ENCODE data around the gene EGFL7. TPM values are rescaled to one million over a fixed set of nuclear protein-coding genes. Genes with fewer than 3 reads are reported as not detected.

The EGFL7 gene
- total RNA-seq, 4 donors from 2014 or later: 119 to 1,791 (median 307) TPM

GRCh38 chr9:136634904-136635303 lies 27.8 kb upstream of the EGFL7 start:
- Histone ChIP-seq H3K4me1 (no peaks in the 10 kb centered on the region), H3K4me3 (no peak overlapping the region), H3K9me3 (no peaks in the 10 kb centered on the region), H3K27ac (no peak overlapping the region), H3K36me3 (no peaks in the 10 kb centered on the region), H3K27me3 (no peaks in the 10 kb centered on the region)
- intact Hi-C loops (cut with DNase I; ENCODE audit: low total_unique reads): no loop called here
- DNase-seq: no peak
- TF ChIP-seq POLR2A (IDR thresholded peaks at IDR 0.05) (no peak), CTCF (IDR thresholded peaks at IDR 0.05) (no peak)

- Histone ChIP-seq H3K4me1 (no peaks in the 10 kb centered on the region), H3K36me3 (no peaks in the 10 kb centered on the region), H3K9me3 (no peaks in the 10 kb centered on the region), H3K27me3 (peaks cover 0 to 7% of the 10 kb centered on the region in 2 donors), H3K4me3 (no peak overlapping the region), H3K27ac (no peak overlapping the region)
- peak in 1 of 2 donors; percentile 21 for DNase-seq
- intact Hi-C loops (cut with DNase I; ENCODE audit: low total_unique reads): no loop called here
- TF ChIP-seq POLR2A (IDR thresholded peaks at IDR 0.05) (no peak), CTCF (IDR thresholded peaks at IDR 0.05) (no peak)
These were observed 22.3 kb upstream of the EGFL7 start for GRCh38 chr9:136640171-136641111.

- intact Hi-C loops (cut with DNase I; ENCODE audit: low total_unique reads): no loop called here
These were observed 20.2 kb upstream of the EGFL7 start for GRCh38 chr9:136642439-136642921.

GRCh38 chr9:136643596-136644342 lies 18.9 kb upstream of the EGFL7 start:
- H3K27ac ChIP-seq: peak overlapping the region; percentile 21 to 34
- H3K9me3 ChIP-seq: no peaks in the 10 kb centered on the region
- DNase-seq: peak in 1 of 2 donors; percentile 17
- H3K36me3 ChIP-seq: no peaks in the 10 kb centered on the region
- no peaks in the 10 kb centered on the region for H3K4me1 ChIP-seq
- H3K4me3 ChIP-seq: peak overlapping the region in 1 of 2 donors; percentile 4
- intact Hi-C loops (cut with DNase I; ENCODE audit: low total_unique reads): no loop called here
- TF ChIP-seq POLR2A (IDR thresholded peaks at IDR 0.05) (no peak), CTCF (IDR thresholded peaks at IDR 0.05) (no peak)
- H3K27me3 ChIP-seq: peaks cover 0 to 7% of the 10 kb centered on the region in 2 donors

More at GRCh38 chr9:136642439-136642921, 20.2 kb upstream of the EGFL7 start:
- no peak overlapping the region for H3K4me3 ChIP-seq
- H3K27me3 ChIP-seq: peaks cover 0 to 7% of the 10 kb centered on the region in 2 donors
- no peaks in the 10 kb centered on the region for H3K36me3 ChIP-seq
- H3K4me1 ChIP-seq: no peaks in the 10 kb centered on the region
- TF ChIP-seq POLR2A (IDR thresholded peaks at IDR 0.05) (no peak), CTCF (IDR thresholded peaks at IDR 0.05) (no peak)
- peak in 1 of 2 donors; percentile 29 for DNase-seq
- H3K9me3 ChIP-seq: no peaks in the 10 kb centered on the region
- H3K27ac ChIP-seq: no peak overlapping the region

GRCh38 chr9:136644343-136644592 lies 18.4 kb upstream of the EGFL7 start:
- Histone ChIP-seq H3K36me3 (no peaks in the 10 kb centered on the region), H3K4me3 (peak overlapping the region in 1 of 2 donors; percentile 4), H3K9me3 (no peaks in the 10 kb centered on the region), H3K4me1 (no peaks in the 10 kb centered on the region), H3K27ac (peak overlapping the region; percentile 20 to 34), H3K27me3 (peaks cover 0 to 7% of the 10 kb centered on the region in 2 donors)
- no peak for TF ChIP-seq CTCF (IDR thresholded peaks at IDR 0.05)
- TF ChIP-seq POLR2A (IDR thresholded peaks at IDR 0.05): no peak
- peak in 1 of 2 donors; percentile 78 for DNase-seq
- intact Hi-C loops (cut with DNase I; ENCODE audit: low total_unique reads): no loop called here

Measured in uterus (tissue), 4 donors.